Measurements from ENCODE around the gene AP2A2.

DNA sequence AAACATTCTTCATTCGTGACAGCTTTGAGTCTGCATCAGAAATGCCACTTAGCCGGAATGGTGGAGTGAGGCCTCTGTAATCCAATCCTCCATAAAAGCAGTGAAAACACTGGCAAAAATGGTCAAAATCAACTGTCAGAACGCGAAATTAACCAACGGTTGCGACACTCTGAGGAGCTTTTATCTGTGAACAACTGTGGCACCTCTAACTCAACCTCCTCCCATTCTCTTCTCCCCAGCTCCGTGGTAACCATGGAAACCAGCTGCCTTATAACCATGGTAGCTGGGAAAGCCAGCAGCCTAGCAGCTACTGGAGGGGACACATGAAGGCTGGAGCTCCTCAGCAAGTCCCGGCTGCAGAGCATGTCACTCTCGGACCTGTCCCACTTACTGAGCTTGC lies 20.3 kb downstream of the AP2A2 start:
- TF ChIP-seq, protein P1, sequence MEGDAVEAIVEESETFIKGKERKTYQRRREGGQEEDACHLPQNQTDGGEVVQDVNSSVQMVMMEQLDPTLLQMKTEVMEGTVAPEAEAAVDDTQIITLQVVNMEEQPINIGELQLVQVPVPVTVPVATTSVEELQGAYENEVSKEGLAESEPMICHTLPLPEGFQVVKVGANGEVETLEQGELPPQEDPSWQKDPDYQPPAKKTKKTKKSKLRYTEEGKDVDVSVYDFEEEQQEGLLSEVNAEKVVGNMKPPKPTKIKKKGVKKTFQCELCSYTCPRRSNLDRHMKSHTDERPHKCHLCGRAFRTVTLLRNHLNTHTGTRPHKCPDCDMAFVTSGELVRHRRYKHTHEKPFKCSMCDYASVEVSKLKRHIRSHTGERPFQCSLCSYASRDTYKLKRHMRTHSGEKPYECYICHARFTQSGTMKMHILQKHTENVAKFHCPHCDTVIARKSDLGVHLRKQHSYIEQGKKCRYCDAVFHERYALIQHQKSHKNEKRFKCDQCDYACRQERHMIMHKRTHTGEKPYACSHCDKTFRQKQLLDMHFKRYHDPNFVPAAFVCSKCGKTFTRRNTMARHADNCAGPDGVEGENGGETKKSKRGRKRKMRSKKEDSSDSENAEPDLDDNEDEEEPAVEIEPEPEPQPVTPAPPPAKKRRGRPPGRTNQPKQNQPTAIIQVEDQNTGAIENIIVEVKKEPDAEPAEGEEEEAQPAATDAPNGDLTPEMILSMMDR (conservative IDR thresholded peaks at IDR 0.05; ENCODE audit: low read depth, low read length) = no peak
- no peak for TF ChIP-seq RFX5 (IDR thresholded peaks at IDR 0.05; ENCODE audit: low read depth, low read length)
- TF ChIP-seq BHLHE40 (IDR thresholded peaks at IDR 0.05; ENCODE audit: low read depth, low read length) = no peak
- TF ChIP-seq POLR2A (IDR thresholded peaks at IDR 0.05; ENCODE audit: low read depth, low read length) = no peak
- no peak for TF ChIP-seq SMC3 (IDR thresholded peaks at IDR 0.05; ENCODE audit: low read depth, low read length)
- no peak for TF ChIP-seq MAZ (IDR thresholded peaks at IDR 0.05; ENCODE audit: borderline replicate concordance, low read depth, low read length)
- TF ChIP-seq CEBPB (IDR thresholded peaks at IDR 0.05; ENCODE audit: low read depth, low read length) = peak; percentile 62
- TF ChIP-seq RAD21 (IDR thresholded peaks at IDR 0.05; ENCODE audit: low read length) = no peak
- no peak for TF ChIP-seq MXI1 (IDR thresholded peaks at IDR 0.05; ENCODE audit: borderline replicate concordance, low read depth, low read length)
- TF ChIP-seq MAFK (IDR thresholded peaks at IDR 0.05; ENCODE audit: low read depth, low read length) = no peak
- no peak for TF ChIP-seq RCOR1 (IDR thresholded peaks at IDR 0.05; ENCODE audit: insufficient replicate concordance, low read length)
- TF ChIP-seq, protein P2, sequence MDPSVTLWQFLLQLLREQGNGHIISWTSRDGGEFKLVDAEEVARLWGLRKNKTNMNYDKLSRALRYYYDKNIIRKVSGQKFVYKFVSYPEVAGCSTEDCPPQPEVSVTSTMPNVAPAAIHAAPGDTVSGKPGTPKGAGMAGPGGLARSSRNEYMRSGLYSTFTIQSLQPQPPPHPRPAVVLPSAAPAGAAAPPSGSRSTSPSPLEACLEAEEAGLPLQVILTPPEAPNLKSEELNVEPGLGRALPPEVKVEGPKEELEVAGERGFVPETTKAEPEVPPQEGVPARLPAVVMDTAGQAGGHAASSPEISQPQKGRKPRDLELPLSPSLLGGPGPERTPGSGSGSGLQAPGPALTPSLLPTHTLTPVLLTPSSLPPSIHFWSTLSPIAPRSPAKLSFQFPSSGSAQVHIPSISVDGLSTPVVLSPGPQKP (IDR thresholded peaks at IDR 0.05; ENCODE audit: borderline replicate concordance, low read depth, low read length) = no peak
- TF ChIP-seq NFE2L2 (IDR thresholded peaks at IDR 0.05; ENCODE audit: low read depth, low read length) = no peak
- TF ChIP-seq CHD1 (IDR thresholded peaks at IDR 0.05; ENCODE audit: low read depth, low read length) = no peak

Measured in IMR-90 (cell line).